Limb (tissue), 2 donors: Measurements from ENCODE around the gene RAB9A.
A peak's percentile ranks its signal among the peaks of the same experiment; 100 is the strongest.
"Not testable (repeated sequence)": the region's sequence is repeated elsewhere in the genome, so short reads cannot be mapped to it uniquely, and the experiment has no call there.

Source experiments
- DNase-seq, 2 donors: peaks; one replicate each; pipeline ENCODE4 v3.0.0-alpha.2; 2016; ENCODE audit errors: extremely low spot score in 2 of 2

RAB9A gene

GRCh38 chrX:13669246-13669737 is 19.6 kb upstream of the RAB9A start:
- peak in 1 of 2 donors; percentile 39 for DNase-seq

- DNase-seq = not testable (repeated sequence)
Measured at GRCh38 chrX:13669755-13670154, 19.2 kb upstream of the RAB9A start.

GRCh38 chrX:13670197-13670596 is 18.7 kb upstream of the RAB9A start:
- DNase-seq = no peak

GRCh38 chrX:13673016-13673415 is 15.9 kb upstream of the RAB9A start:
- no peak for DNase-seq

- DNase-seq = no peak
Measured at GRCh38 chrX:13676885-13677284, 12.0 kb upstream of the RAB9A start.

- DNase-seq = not testable (repeated sequence)
Measured at GRCh38 chrX:13679700-13680099, 9.2 kb upstream of the RAB9A start.

- DNase-seq = no peak
Measured at GRCh38 chrX:13681595-13681994, 7.3 kb upstream of the RAB9A start.

GRCh38 chrX:13684361-13684760 is 4.6 kb upstream of the RAB9A start:
- no peak for DNase-seq

GRCh38 chrX:13685126-13685763 is 3.7 kb upstream of the RAB9A start:
- no peak for DNase-seq

- DNase-seq = no peak
Measured at GRCh38 chrX:13687203-13687602, 1.7 kb upstream of the RAB9A start.

GRCh38 chrX:13688384-13688957 is 457 bp upstream of the RAB9A start:
- no peak for DNase-seq

- no peak for DNase-seq
Measured at GRCh38 chrX:13689741-13690211, 848 bp downstream of the RAB9A start.

GRCh38 chrX:13690836-13691235 is 1.9 kb downstream of the RAB9A start:
- no peak for DNase-seq

- DNase-seq = no peak
Measured at GRCh38 chrX:13691841-13692371, 3.0 kb downstream of the RAB9A start.

- no peak for DNase-seq
Measured at GRCh38 chrX:13692771-13693231, 3.9 kb downstream of the RAB9A start.

- no peak for DNase-seq
Measured at GRCh38 chrX:13693341-13693961, 4.5 kb downstream of the RAB9A start.

GRCh38 chrX:13694359-13694758 is 5.4 kb downstream of the RAB9A start:
- no peak for DNase-seq

GRCh38 chrX:13694983-13695382 is 6.1 kb downstream of the RAB9A start:
- DNase-seq = no peak

GRCh38 chrX:13695601-13696115 is 6.7 kb downstream of the RAB9A start:
- DNase-seq = no peak

GRCh38 chrX:13697455-13697854 is 8.5 kb downstream of the RAB9A start:
- no peak for DNase-seq

GRCh38 chrX:13697976-13698375 is 9.0 kb downstream of the RAB9A start:
- DNase-seq = no peak

GRCh38 chrX:13698432-13698831 is 9.5 kb downstream of the RAB9A start:
- DNase-seq = no peak
